HTR-8/SVneo (cell line): ENCODE data around the gene MEAK7.
"Not testable (repeated sequence)": the region's sequence is repeated elsewhere in the genome, so short reads cannot be mapped to it uniquely, and the experiment has no call there.

Experiments
- DNase-seq: peaks from one replicate; pipeline ENCODE4 v3.0.0; 2011; ENCODE audit warnings: low spot score, mixed read lengths; ENCODE audit not compliant: insufficient read length
- FAIRE-seq: peaks from 2 replicates; lab custom pipeline; 2011; peaks lifted over from hg19 to GRCh38; lab: Jason Lieb, UNC

Gene MEAK7

GRCh38 chr16:84535408-84535807 is 30.9 kb upstream of the MEAK7 start:
- no peak for FAIRE-seq
- no peak for DNase-seq

GRCh38 chr16:84534815-84535214 is 30.4 kb upstream of the MEAK7 start:
- no peak for DNase-seq
- no peak for FAIRE-seq

- FAIRE-seq = no peak
- no peak for DNase-seq
Measured at GRCh38 chr16:84532855-84533486, 28.5 kb upstream of the MEAK7 start.

- DNase-seq = peak; percentile 86
- FAIRE-seq = peak; percentile 94
Measured at GRCh38 chr16:84532291-84532724, 27.8 kb upstream of the MEAK7 start.

GRCh38 chr16:84531671-84532111 is 27.2 kb upstream of the MEAK7 start:
- DNase-seq = no peak
- FAIRE-seq = peak; percentile 77

- FAIRE-seq (no peak), DNase-seq (no peak)
Measured at GRCh38 chr16:84530590-84530989, 26.1 kb upstream of the MEAK7 start.

GRCh38 chr16:84529607-84530006 is 25.1 kb upstream of the MEAK7 start:
- FAIRE-seq (no peak), DNase-seq (no peak)

- FAIRE-seq = no peak
- DNase-seq = no peak
Measured at GRCh38 chr16:84528322-84528721, 23.9 kb upstream of the MEAK7 start.

- FAIRE-seq (no peak), DNase-seq (no peak)
Measured at GRCh38 chr16:84527532-84528269, 23.2 kb upstream of the MEAK7 start.

- DNase-seq (no peak), FAIRE-seq (no peak)
Measured at GRCh38 chr16:84526794-84527531, 22.5 kb upstream of the MEAK7 start.

GRCh38 chr16:84524941-84525581 is 20.6 kb upstream of the MEAK7 start:
- not testable (repeated sequence) for FAIRE-seq

GRCh38 chr16:84524346-84524920 is 20.0 kb upstream of the MEAK7 start:
- FAIRE-seq (no peak), DNase-seq (no peak)

More at GRCh38 chr16:84524941-84525581, 20.6 kb upstream of the MEAK7 start:
- DNase-seq = not testable (repeated sequence)

GRCh38 chr16:84521497-84521770 is 17.0 kb upstream of the MEAK7 start:
- DNase-seq = no peak
- FAIRE-seq = no peak

- peak; percentile 36 for FAIRE-seq
- no peak for DNase-seq
Measured at GRCh38 chr16:84520725-84521496, 16.5 kb upstream of the MEAK7 start.

GRCh38 chr16:84519855-84520254 is 15.4 kb upstream of the MEAK7 start:
- no peak for DNase-seq
- FAIRE-seq = no peak

GRCh38 chr16:84518804-84519341 is 14.4 kb upstream of the MEAK7 start:
- DNase-seq (no peak), FAIRE-seq (no peak)

GRCh38 chr16:84518220-84518619 is 13.8 kb upstream of the MEAK7 start:
- FAIRE-seq = not testable (repeated sequence)
- DNase-seq = peak; percentile 43

- no peak for FAIRE-seq
- DNase-seq = no peak
Measured at GRCh38 chr16:84517366-84517765, 12.9 kb upstream of the MEAK7 start.
